GM18909 (cell line): ENCODE data around the gene ING5.
"Not testable (repeated sequence)": the region's sequence is repeated elsewhere in the genome, so short reads cannot be mapped to it uniquely, and the experiment has no call there.

Experiments used
- ATAC-seq: cut with Tn5 transposase; IDR thresholded peaks from one replicate; pipeline ENCODE4 v1.9.1; 2021; ENCODE audit warnings: mild to moderate bottlenecking; ENCODE audit not compliant: unreplicated experiment, poor library complexity

The ING5 gene

GRCh38 chr2:241701399-241702154, at the start of gene ING5:
Gene ING5, plus strand, starts transcription at chr2:241702039. Its CDS starts 27 bp downstream, at chr2:241702066.
- ATAC-seq: peak; percentile 63

DNA sequence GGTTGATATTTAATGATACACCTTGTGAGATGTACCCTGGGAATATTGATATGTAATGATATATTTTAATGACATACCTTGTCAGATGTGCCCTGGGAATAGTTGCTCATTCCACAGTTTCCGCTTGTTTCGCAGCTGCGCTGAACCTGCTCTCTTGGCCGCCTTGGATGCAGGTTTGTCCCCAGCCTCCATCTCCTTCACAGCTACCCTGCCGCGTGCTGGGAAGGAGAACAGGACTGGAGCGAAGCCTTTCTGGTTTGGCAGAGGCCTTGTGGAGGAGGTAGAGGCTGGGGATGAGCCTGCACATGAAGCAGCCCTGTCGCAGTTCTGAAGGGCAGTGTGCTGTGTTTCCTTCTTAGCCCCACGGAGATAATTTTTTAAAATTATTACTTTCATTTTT, 49.7 kb upstream of the ING5 start:
- no peak for ATAC-seq

DNA sequence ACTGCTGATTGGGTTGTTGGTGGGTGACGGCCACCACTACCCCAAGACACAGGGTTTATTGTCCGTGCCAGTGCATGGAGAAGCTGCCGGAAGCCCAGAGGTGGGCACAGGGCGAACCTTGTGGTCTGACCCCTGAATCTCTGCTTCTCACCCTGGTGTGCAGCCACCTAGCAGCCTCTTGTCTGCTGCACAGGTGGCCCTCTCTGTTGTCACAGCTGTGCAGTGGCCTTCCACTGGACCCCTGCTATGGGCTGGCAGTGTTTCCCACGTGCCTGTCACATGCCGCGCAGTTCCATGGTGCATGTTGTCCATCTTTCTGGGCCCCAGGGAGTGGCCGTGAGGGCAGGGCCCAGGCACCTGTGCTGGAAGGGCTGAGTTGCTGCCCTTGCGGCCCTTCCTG, 49.1 kb upstream of the ING5 start:
- ATAC-seq: no peak

GRCh38 chr2:241653210-241653750, 48.6 kb upstream of the ING5 start:
- no peak for ATAC-seq

- ATAC-seq: no peak
Observed at GRCh38 chr2:241654551-241654950, 47.3 kb upstream of the ING5 start.

DNA sequence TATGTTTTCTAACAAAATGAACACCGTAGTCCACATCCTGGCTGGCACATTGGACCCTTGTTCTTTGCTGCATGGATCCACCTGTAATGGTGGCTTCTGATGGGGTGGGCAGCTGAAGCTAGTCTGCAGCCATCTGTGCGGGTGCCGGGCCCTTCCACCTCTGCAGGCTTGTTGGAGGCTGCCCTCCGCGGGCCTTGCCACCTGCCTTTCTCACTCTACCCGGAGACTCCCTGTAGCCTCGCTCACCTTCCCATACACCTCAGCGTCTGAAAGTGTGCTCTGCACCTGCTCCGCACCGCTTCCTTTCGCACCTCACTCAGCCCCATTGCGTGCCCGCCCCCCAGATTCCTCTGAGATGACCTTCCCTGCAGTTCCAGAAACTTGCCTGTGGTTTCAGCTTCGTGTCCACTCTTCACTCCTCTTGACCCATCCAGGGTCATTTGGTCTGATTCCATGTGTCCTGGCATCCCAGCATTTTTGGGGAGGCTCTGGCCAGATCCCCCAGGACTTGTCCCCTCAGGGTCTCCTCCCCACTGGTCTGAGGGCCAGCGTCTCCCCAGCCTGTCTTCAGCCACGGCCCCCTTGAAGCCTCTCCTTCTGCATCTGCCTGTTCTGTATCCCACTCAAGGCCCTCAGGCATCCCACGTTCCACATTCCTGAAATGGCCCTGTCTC, 46.2 kb upstream of the ING5 start:
- no peak for ATAC-seq

DNA sequence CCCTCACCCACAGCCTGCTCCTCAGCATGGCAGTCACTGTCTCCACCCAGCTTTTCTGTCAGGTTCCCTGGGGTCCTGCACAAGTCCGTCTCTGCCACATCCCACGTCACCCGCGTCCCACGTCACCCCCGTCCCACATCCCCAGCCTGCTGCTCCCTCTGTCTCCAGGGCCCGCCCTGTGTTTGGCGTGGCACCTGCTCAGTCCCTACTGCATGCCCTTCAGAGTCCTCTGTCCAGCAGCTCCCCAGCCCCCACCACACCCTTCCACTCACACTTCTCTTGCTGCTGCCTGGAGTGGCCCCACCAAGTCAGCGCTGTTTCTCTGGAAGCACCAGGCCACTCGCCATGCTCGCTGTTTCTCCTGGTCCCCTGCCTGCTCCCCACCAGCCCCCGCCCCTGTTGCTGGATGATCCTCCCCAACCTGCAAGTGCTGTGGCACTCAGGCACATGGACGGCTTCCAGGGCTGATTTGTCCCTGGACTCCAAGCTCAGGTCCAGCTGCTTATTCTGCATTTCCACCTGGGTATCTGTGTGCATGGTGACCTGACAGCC, 45.6 kb upstream of the ING5 start:
- ATAC-seq: no peak

- no peak for ATAC-seq
Observed at GRCh38 chr2:241657786-241658254, 44.0 kb upstream of the ING5 start.

GRCh38 chr2:241658296-241658695, 43.5 kb upstream of the ING5 start:
- ATAC-seq: no peak

DNA sequence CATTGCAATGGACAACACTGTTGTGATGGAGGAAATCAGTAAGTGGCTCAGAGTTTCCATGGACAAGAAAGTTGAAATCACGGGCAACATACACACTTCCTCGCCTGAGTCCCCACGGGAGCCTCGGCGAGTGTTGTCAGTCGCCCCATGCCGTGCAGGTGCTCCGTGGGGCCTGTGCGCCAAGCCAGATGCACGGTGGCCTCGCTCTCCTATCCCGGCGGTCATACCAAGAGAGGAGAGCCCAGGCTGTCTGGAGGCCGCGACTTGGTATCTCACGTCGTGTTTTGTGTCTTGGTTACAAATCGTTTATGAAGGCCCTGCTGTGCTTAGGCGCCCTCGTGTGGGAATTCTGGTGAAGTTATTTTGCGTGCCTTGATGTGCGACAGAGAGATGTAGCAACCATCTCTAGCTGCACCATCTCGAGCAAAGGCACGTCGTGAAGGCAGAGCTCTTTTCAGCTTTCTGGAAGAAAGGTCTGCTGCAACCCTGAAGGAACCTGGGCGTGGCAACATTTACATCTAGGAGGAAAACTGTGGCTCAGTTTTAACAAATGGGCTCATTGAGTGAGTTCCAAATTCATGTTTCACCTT, 42.6 kb upstream of the ING5 start:
- ATAC-seq: no peak

DNA sequence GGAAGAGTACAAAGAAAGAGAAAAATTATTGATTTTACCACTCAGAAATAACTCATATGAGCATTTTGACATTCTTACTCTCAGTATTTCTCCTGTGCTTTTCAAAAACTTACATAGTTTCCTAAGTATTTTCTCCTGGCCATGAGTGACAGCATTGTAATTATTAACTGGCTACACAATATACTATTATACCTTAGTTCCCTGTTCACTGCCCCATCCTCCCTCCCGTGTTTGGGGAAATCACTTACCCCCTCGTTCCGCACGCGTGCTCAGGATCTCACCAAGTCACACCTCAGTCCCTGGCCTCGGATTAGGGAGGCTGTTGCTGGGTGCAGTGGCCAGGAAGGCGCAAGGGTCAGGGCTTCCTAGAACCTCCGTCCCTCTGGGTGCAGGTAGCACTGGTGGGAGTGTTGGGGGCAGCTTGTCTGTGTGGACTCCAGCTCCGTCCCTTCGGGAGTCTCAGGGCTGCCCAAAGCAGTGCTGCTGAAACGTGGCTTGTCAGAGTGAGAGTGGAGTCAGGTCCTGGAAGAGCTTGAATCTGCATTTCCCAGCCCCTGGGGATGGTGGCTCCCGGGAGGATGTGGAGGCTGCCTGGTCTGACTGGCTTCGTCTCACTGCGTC, 41.1 kb upstream of the ING5 start:
- ATAC-seq: no peak

DNA sequence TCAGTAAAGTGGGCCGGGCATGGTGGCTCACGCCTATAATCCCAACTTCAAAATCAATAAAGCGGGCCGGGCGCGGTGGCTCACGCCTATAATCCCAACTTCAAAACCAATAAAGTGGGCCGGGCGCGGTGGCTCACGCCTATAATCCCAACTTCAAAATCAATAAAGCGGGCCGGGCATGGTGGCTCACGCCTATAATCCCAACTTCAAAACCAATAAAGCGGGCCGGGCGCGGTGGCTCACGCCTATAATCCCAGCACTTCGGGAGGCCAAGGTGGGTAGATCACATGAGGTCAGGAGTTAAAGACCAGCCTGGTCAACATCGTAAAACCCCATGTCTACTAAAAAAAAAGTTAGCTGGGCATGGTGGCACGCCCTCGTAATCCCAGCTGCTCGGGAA, 39.1 kb upstream of the ING5 start:
- not testable (repeated sequence) for ATAC-seq

DNA sequence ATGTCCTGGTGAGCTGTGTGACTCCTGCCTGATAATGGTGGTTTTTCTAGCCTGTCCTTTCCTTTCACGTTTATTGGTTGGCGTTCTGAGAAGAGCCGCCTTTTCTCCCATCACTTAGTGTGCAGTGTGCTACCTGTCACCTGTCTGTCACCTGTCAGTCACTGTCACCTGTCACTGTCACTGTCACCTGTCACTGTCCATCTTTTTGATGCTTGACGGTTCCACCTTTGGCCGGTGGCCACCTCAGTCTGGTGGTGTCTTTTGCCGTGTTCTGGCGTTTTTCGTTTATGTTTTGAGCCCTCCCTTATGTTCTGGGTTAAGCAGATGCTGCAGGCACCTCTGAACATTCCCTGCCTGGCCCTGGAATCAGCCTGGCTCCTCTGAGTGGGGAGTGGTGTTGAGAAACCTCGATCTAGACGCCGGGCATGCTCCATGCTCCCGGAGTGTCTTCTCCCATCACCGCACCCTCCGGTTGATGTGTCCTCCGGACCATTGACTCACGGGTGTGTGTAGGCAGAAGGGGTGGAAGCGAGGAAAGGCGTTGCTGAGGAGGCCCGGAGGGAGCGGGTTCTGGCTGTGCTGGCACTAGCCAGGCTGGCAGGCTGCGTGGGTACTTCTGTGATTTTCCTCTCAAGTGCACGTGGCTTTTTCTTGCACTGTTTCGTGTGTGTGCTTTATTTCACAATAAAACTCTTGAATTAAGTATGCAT, 36.0 kb upstream of the ING5 start:
- no peak for ATAC-seq

DNA sequence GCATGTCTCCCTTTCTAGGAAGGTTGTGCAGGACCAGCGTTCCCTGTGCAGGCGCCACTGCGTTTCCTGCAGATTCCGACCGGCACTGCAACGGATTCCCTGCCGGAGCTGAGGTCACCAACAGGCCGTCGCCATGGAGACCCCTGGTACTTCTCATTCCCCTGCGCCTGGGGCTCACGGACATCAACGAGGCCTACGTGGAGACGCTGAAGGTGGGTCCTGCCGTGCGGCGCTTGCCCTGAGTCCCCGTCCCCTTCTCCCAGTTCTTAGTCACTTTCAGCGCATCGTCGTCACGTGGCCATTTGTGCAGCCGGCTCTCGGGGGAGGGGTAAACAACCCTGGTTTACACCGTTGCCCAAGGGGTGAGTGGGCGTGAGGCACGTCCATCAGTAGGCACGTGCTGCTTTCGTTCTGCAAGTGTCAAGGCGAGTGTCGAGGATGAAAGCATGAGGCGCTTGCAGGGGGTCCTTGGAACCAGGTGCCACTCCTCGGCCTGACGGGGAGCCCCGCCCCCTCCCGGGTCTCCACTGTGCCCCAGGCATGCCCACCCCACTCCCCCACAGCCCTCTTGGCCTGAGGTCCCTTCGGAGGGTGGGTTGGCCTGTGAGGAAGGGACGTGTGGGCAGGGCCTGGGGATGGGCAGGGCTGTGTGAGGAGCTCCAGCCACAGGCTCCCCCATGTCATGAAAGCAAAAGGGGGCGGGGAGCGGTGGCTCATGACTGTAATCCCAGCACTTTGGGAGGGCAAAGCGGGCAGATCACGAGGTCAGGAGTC, 35.0 kb upstream of the ING5 start:
- ATAC-seq: no peak

GRCh38 chr2:241668354-241668753, 33.5 kb upstream of the ING5 start:
- ATAC-seq: no peak

- no peak for ATAC-seq
Observed at GRCh38 chr2:241668839-241669238, 33.0 kb upstream of the ING5 start.

- no peak for ATAC-seq
Observed at GRCh38 chr2:241670333-241671110, 31.3 kb upstream of the ING5 start.

GRCh38 chr2:241671457-241672240, 30.2 kb upstream of the ING5 start:
- ATAC-seq: no peak
